Mucosa of rectum (tissue), 2 donors: ENCODE results near the gene GJA9.
"Not testable (repeated sequence)": the region's sequence is repeated elsewhere in the genome, so short reads cannot be mapped to it uniquely, and the experiment has no call there.

Experiments used
- H3K27ac ChIP-seq, 2 donors: one replicate each; pipeline ENCODE4 v1.7.0; 2013; ENCODE audit warnings: inconsistent platforms in 2 of 2, low read depth in 2 of 2, low read length in 2 of 2
- H3K27me3 ChIP-seq, 2 donors: one replicate each; pipeline ENCODE4 v1.7.0; 2013; ENCODE audit warnings: low read length in 2 of 2; ENCODE audit not compliant: control insufficient read depth in 2 of 2, insufficient read depth in 2 of 2
- H3K36me3 ChIP-seq, 2 donors: one replicate each; pipeline ENCODE4 v1.7.0; 2013; ENCODE audit warnings: low read length in 2 of 2; ENCODE audit not compliant: control insufficient read depth in 2 of 2, insufficient read depth in 2 of 2
- H3K4me1 ChIP-seq, 2 donors: one replicate each; pipeline ENCODE4 v1.7.0; 2013; ENCODE audit warnings: low read length in 2 of 2, mild to moderate bottlenecking in 1 of 2; ENCODE audit not compliant: control insufficient read depth in 2 of 2, insufficient read depth in 2 of 2
- H3K4me3 ChIP-seq, 2 donors: one replicate each; pipeline ENCODE4 v1.7.0; 2013; ENCODE audit warnings: low read length in 2 of 2
- H3K9ac ChIP-seq, 2 donors: one replicate each; pipeline ENCODE4 v1.7.0; 2013; ENCODE audit warnings: low read length in 2 of 2, low read depth in 1 of 2, mild to moderate bottlenecking in 1 of 2
- H3K9me3 ChIP-seq, 2 donors: one replicate each; pipeline ENCODE4 v1.7.0; 2013; ENCODE audit warnings: low read length in 2 of 2; ENCODE audit not compliant: control insufficient read depth in 2 of 2
- donor health status: healthy.
- donor health status: Normal muscosa, but diverticular disease.

Gene GJA9

GRCh38 chr1:38915352-38915948 lies 34.1 kb upstream of the GJA9 start:
- Histone ChIP-seq H3K36me3 (peaks cover 7 to 19% of the 10 kb centered on the region in 2 donors), H3K9me3 (no peaks in the 10 kb centered on the region), H3K4me3 (no peak overlapping the region), H3K4me1 (no peaks in the 10 kb centered on the region), H3K9ac (no peak overlapping the region), H3K27me3 (no peaks in the 10 kb centered on the region), H3K27ac (no peak overlapping the region)

- not testable (repeated sequence) for H3K4me1 ChIP-seq, H3K4me3 ChIP-seq, H3K27me3 ChIP-seq, H3K9ac ChIP-seq, H3K9me3 ChIP-seq, H3K27ac ChIP-seq
- peaks cover 7 to 19% of the 10 kb centered on the region in 2 donors for H3K36me3 ChIP-seq
Measured at GRCh38 chr1:38914908-38915307, 33.5 kb upstream of the GJA9 start.

DNA sequence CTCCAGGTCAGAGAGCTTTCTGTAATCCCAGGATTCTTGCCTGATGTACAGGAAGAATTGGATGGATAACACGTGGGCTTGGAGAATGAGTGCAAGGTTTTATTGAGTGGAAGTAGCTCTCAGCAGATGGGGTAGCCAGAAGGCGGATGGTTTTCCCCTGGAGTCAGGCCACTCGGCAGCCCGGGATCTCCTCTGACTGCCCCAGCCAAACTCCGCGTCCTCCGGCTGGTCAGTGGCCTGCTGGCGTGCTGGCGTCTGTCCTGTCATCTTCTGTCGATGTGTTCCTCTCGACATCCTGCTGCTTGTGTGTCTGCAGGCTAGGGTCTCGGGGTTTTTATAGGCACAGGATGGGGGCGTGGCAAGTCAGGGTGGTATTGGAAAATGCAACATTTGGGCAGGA lies 27.4 kb upstream of the GJA9 start:
- Histone ChIP-seq H3K4me1 (no peaks in the 10 kb centered on the region), H3K9me3 (no peaks in the 10 kb centered on the region), H3K27me3 (no peaks in the 10 kb centered on the region), H3K4me3 (no peak overlapping the region), H3K9ac (no peak overlapping the region), H3K36me3 (peaks cover 4 to 7% of the 10 kb centered on the region in 2 donors), H3K27ac (no peak overlapping the region)

DNA sequence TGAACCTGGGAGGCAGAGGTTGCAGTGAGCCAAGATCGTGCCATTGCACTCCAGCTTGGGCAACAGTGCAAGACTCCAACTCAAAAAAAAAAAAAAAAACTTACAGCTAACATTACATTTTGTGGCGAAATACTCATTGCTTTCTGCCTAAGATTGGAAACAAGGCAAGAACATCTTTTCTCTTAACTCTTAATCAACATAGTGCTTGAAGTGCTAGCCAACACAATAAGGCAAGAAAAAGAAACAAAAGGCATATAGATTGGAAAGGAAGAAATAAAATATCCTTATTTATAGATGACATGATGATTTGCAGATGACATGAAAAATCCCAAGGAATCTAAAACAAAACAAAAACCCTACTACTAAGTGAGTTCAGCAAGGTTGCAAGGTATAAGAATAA lies 24.6 kb upstream of the GJA9 start:
- Histone ChIP-seq H3K9ac (no peak overlapping the region), H3K4me1 (no peaks in the 10 kb centered on the region), H3K27me3 (no peaks in the 10 kb centered on the region), H3K4me3 (no peak overlapping the region), H3K36me3 (peaks cover 4 to 7% of the 10 kb centered on the region in 2 donors), H3K27ac (no peak overlapping the region), H3K9me3 (no peaks in the 10 kb centered on the region)

- Histone ChIP-seq H3K9me3 (no peaks in the 10 kb centered on the region), H3K4me3 (no peak overlapping the region), H3K9ac (no peak overlapping the region), H3K27ac (no peak overlapping the region), H3K27me3 (no peaks in the 10 kb centered on the region), H3K4me1 (no peaks in the 10 kb centered on the region), H3K36me3 (no peaks in the 10 kb centered on the region)
Measured at GRCh38 chr1:38899560-38899959, 18.2 kb upstream of the GJA9 start.

DNA sequence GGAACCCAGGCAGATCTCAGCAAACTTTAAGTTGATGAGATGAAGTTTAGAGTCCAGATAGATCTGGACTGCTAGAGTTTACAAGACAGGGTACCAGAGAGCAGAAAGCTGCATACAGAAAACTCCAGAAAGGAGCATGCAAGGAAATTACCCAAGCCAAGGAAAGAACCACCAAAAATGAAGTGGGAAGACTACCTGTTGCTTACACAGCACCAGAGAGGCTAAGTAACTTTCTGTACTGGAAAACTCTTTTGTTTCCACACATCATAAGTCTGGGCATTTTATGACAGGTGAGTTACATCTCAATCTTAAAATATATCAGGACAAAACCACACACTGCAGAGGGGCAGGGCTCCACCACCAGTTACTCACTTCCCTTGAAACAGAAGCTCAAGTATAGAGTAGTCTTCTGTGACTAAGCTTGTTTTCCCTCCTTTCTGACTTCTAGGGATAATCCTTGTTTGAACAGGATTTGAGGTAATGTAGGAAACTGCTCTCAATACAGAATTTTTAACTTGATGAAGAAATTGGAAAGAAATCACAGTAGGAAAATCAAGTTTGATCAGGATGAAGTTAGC lies 17.4 kb upstream of the GJA9 start:
- Histone ChIP-seq H3K4me1 (no peaks in the 10 kb centered on the region), H3K36me3 (no peaks in the 10 kb centered on the region), H3K27me3 (no peaks in the 10 kb centered on the region), H3K9me3 (no peaks in the 10 kb centered on the region), H3K4me3 (no peak overlapping the region), H3K9ac (no peak overlapping the region), H3K27ac (no peak overlapping the region)

DNA sequence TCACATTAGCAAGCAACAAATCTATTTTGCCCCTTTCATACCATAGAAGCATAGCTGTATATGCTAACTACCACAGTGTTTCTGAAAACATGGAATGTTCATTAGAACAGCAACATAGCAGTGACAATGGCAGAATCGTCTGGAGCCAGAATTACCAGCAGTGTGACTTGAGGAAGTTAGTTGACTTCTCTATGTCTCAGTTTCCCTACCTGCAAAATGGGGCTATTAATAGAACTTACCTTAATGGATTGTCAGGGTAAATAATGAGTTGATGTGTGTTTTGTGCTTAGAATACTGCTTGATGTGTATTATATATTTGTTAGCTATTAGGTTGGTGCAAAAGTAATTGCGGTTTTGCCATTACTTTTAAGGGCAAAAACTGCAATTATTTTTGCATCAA lies 14.8 kb upstream of the GJA9 start:
- H3K4me3 ChIP-seq, result no peak overlapping the region
- no peak overlapping the region for H3K27ac ChIP-seq
- H3K9ac ChIP-seq, result no peak overlapping the region
- no peaks in the 10 kb centered on the region for H3K4me1 ChIP-seq
- no peaks in the 10 kb centered on the region for H3K27me3 ChIP-seq
- H3K9me3 ChIP-seq, result no peaks in the 10 kb centered on the region
- H3K36me3 ChIP-seq, result peaks cover 0 to 5% of the 10 kb centered on the region in 2 donors

DNA sequence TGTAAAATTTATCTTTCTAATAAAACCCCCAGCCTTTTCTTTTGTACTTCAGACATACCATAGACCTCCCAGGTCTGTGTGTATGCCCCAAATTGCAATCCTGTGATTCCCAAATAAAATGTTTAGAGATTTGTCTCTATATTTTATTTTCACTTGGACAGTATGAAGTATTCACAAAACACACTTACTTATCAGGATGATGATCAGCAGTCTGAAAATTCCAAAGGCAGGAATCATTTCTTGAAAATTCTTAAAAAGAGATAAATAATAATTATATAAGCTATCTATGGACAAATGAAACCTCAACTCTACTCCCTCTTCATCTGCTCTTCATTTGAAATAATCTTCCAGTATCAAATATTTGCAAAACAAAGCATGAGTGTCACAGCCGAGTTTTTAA lies 11.6 kb upstream of the GJA9 start:
- H3K4me3 ChIP-seq, result no peak overlapping the region
- no peaks in the 10 kb centered on the region for H3K4me1 ChIP-seq
- H3K36me3 ChIP-seq, result peaks cover 0 to 10% of the 10 kb centered on the region in 2 donors
- H3K27ac ChIP-seq, result no peak overlapping the region
- no peaks in the 10 kb centered on the region for H3K9me3 ChIP-seq
- H3K27me3 ChIP-seq, result no peaks in the 10 kb centered on the region
- no peak overlapping the region for H3K9ac ChIP-seq

DNA sequence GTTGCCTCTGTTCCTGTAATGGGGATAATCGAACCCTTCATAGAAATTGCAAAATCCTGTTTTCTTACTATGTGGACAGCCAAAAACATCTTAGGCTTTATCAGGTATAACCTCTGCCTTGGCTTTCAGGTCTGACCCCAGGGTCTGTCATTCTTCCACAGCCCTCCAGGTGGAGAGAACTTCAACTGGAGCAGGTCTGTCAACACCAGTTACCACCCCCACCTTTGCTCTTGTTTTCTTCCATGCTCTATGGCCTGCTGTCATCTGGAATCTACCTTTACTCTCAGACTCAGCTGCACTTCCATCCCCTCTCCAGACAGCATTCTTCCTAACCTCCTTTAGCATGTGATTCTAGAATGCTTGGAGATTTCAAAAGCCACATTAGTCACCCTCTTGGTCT lies 10.4 kb upstream of the GJA9 start:
- Histone ChIP-seq H3K27me3 (no peaks in the 10 kb centered on the region), H3K36me3 (peaks cover 0 to 10% of the 10 kb centered on the region in 2 donors), H3K27ac (no peak overlapping the region), H3K4me3 (no peak overlapping the region), H3K9me3 (no peaks in the 10 kb centered on the region), H3K4me1 (no peaks in the 10 kb centered on the region), H3K9ac (no peak overlapping the region)

DNA sequence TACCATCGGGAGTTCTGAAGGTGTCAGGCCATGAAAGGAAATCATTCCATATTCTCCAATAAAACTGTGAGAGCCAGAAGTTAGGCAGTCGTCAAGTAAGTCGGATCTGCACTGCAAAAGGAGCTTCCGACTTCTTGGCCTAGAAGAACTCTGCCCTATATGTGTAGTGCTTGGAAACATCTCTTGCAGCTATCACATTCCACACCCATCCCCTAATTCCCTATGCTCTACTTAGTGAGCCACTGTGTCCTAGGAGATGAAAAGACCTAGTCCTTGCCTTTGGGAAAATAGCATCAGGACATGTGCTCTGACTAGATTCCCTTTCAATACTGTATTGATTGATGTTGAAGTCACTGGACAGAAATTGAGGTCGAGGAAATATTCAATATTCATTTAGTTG lies 8.2 kb upstream of the GJA9 start:
- Histone ChIP-seq H3K27me3 (no peaks in the 10 kb centered on the region), H3K4me3 (no peak overlapping the region), H3K36me3 (peaks cover 0 to 10% of the 10 kb centered on the region in 2 donors), H3K9me3 (no peaks in the 10 kb centered on the region), H3K27ac (no peak overlapping the region), H3K9ac (no peak overlapping the region), H3K4me1 (no peaks in the 10 kb centered on the region)
